Endothelial cell of umbilical vein (primary cell): Measurements from ENCODE around the gene ZBTB17. TPM values are rescaled to one million over a fixed set of nuclear protein-coding genes. Genes with fewer than 3 reads are reported as not detected.

Source experiments
- BruUV-seq: library from RNA; stranded (reverse); fragments of 400-500 nt; replicated peaks from 2 replicates; lab custom pipeline; 2021; lab: Mats Ljungman, UMichigan
- CTCF ChIA-PET: fragments of 300-600, 350-600 bp; sonication (Branson Sonifier 250); formaldehyde crosslinking; loops from one replicate; lab custom pipeline; 2021; ENCODE audit warnings: antibody characterized with exemption, inconsistent platforms; lab: Charles Lee
- POLR2A ChIA-PET: fragments of 300-600, 350-600 bp; sonication (Branson Sonifier 250); formaldehyde crosslinking; loops from one replicate; lab custom pipeline; 2021; ENCODE audit warnings: antibody characterized with exemption, inconsistent platforms; lab: Charles Lee
- DNase-seq: peaks from one replicate; pipeline ENCODE4 v3.0.0-alpha.2; 2011; ENCODE audit warnings: low read depth, low spot score
- FAIRE-seq: peaks from 2 replicates; lab custom pipeline; 2011; peaks lifted over from hg19 to GRCh38; lab: Jason Lieb, UNC
- H2AFZ ChIP-seq: 2 replicates; pipeline ENCODE4 v1.6.0; 2012; ENCODE audit warnings: low read depth, low read length, control low read depth, inconsistent platforms
- H3K27ac ChIP-seq: 2 replicates; pipeline ENCODE4 v1.5.1; 2011; ENCODE audit warnings: low read depth, mild to moderate bottlenecking, control low read depth, low read length, moderate library complexity; ENCODE audit not compliant: insufficient read depth
- H3K27me3 ChIP-seq, 2 experiments: 2 replicates each; pipeline versions ENCODE4 v1.6.0 to v1.6.1; 2011; ENCODE audit warnings: low read length in 2 of 2, mixed read lengths in 1 of 2; ENCODE audit not compliant: control insufficient read depth in 2 of 2, insufficient read depth in 2 of 2
- H3K36me3 ChIP-seq, 2 experiments: 2 replicates in 1 of 2; 3 replicates in 1 of 2; pipeline ENCODE4 v1.5.1; 2011; ENCODE audit warnings: low read length in 2 of 2, mild to moderate bottlenecking in 1 of 2, moderate library complexity in 1 of 2; ENCODE audit not compliant: control insufficient read depth in 2 of 2, insufficient read depth in 2 of 2; ENCODE audit errors: extremely low read depth in 1 of 2
- H3K4me1 ChIP-seq: 3 replicates; pipeline ENCODE4 v1.5.1; 2011; ENCODE audit warnings: mild to moderate bottlenecking, low read length; ENCODE audit not compliant: control insufficient read depth, insufficient read depth; ENCODE audit errors: extremely low read depth
- H3K4me2 ChIP-seq: 2 replicates; pipeline ENCODE4 v1.6.1; 2011; ENCODE audit warnings: low read length, control low read depth, mixed read lengths; ENCODE audit not compliant: insufficient read depth
- H3K4me3 ChIP-seq, 3 experiments: fragments of 200-600 bp in 1 of 3; sonication (generic), shearing (Covaris generic) in 1 of 3; replicated peaks in 1 of 3; 2 replicates each; pipeline ENCODE4 v1.5.1; 2011 to 2016; ENCODE audit warnings: control low read depth in 3 of 3, low read length in 3 of 3, mild to moderate bottlenecking in 2 of 3, inconsistent platforms in 1 of 3, low read depth in 1 of 3, moderate library complexity in 1 of 3; ENCODE audit not compliant: insufficient read depth in 1 of 3
- H3K79me2 ChIP-seq: 2 replicates; pipeline ENCODE4 v1.6.0; 2012; ENCODE audit warnings: low read length, inconsistent platforms; ENCODE audit not compliant: control insufficient read depth, insufficient read depth
- H3K9ac ChIP-seq: replicated peaks from 2 replicates; pipeline ENCODE3; 2011; ENCODE audit warnings: low read length, control low read depth; ENCODE audit not compliant: insufficient read depth; ENCODE audit errors: extremely low read depth
- H3K9me1 ChIP-seq: replicated peaks from 3 replicates; pipeline ENCODE4 v1.6.0; 2011; ENCODE audit warnings: mild to moderate bottlenecking, low read length; ENCODE audit not compliant: control insufficient read depth, insufficient read depth; ENCODE audit errors: extremely low read depth
- H3K9me3 ChIP-seq: replicated peaks from 2 replicates; pipeline ENCODE4 v1.5.1; 2012; ENCODE audit warnings: low read length, inconsistent platforms; ENCODE audit not compliant: control insufficient read depth, insufficient read depth
- H4K20me1 ChIP-seq: replicated peaks from 2 replicates; pipeline ENCODE3; 2011; ENCODE audit warnings: mild to moderate bottlenecking, low read length; ENCODE audit not compliant: control insufficient read depth, insufficient read depth; ENCODE audit errors: extremely low read depth
- CTCF ChIP-seq, 2 donors: IDR thresholded peaks; 1 replicate in 1 of 2; 2 replicates in 1 of 2; pipeline ENCODE4 v1.5.1; 2011; ENCODE audit warnings: low read length in 2 of 2, mild to moderate bottlenecking in 2 of 2, moderate library complexity in 2 of 2, control low read depth in 1 of 2, inconsistent platforms in 1 of 2, low read depth in 1 of 2; ENCODE audit not compliant: insufficient read depth in 1 of 2; ENCODE audit errors: extremely low read depth in 1 of 2
- EZH2 ChIP-seq: IDR thresholded peaks from 2 replicates; pipeline ENCODE4 v1.6.1; 2012; ENCODE audit warnings: borderline replicate concordance, low read depth, mild to moderate bottlenecking, moderate library complexity, low read length, inconsistent platforms; ENCODE audit not compliant: severe bottlenecking
- FOS ChIP-seq: IDR thresholded peaks from 2 replicates; pipeline ENCODE4 v1.6.1; 2011; ENCODE audit warnings: mild to moderate bottlenecking, low read length, moderate library complexity, borderline replicate concordance; ENCODE audit not compliant: insufficient read depth
- GATA2 ChIP-seq: IDR thresholded peaks from 2 replicates; pipeline ENCODE4 v1.7.0; 2011; ENCODE audit warnings: low read depth, mild to moderate bottlenecking, moderate library complexity, mixed read lengths, low read length; ENCODE audit not compliant: insufficient read length, insufficient read depth
- JUN ChIP-seq: IDR thresholded peaks from 2 replicates; pipeline ENCODE4 v1.6.1; 2011; ENCODE audit warnings: borderline replicate concordance, low read depth; ENCODE audit not compliant: insufficient read length, insufficient read depth
- MAX ChIP-seq: IDR thresholded peaks from 2 replicates; pipeline ENCODE4 v1.6.1; 2011; ENCODE audit not compliant: insufficient read depth, insufficient read length
- MYC ChIP-seq: IDR thresholded peaks from one replicate; pipeline ENCODE4 v1.6.1; 2011; ENCODE audit warnings: mild to moderate bottlenecking, low read depth, low read length
- POLR2A ChIP-seq: IDR thresholded peaks from 2 replicates; pipeline ENCODE4 v1.6.1; 2012; ENCODE audit warnings: low read depth, mild to moderate bottlenecking, control low read depth, low read length
- POLR2AphosphoS5 ChIP-seq: IDR thresholded peaks from 2 replicates; pipeline ENCODE4 v1.6.1; 2012; ENCODE audit warnings: low read depth, mild to moderate bottlenecking, control low read depth, low read length, moderate library complexity; ENCODE audit not compliant: insufficient read depth
- dilution Hi-C: fragments of 300-500 bp; cut with MboI; formaldehyde crosslinking; loops from one replicate; pipeline ENCODE4 v1.15.0; 2019; ENCODE audit warnings: low sequenced_read_pairs; ENCODE audit not compliant: extremely low pct_ligation_motif_present
- intact Hi-C: fragments of 100-400 bp; cut with micrococcal nuclease; formaldehyde crosslinking; loops from one replicate; pipeline ENCODE4 v1.10.0; 2022
- polyA plus RNA-seq, 4 experiments: library from polyadenylated mRNA; depleted of rRNA in 3 of 4; stranded (reverse) in 3 of 4; unstranded in 1 of 4; fragments of >200 nt; gene quantifications; 2 replicates each; pipeline versions ENCODE4 v1.2.1 to v1.2.3, GENCODE V29; 2011 to 2012; ENCODE audit warnings: missing spikeins in 1 of 4
- total RNA-seq: library from RNA; stranded (reverse); gene quantifications from 2 replicates; pipeline ENCODE4 v1.2.3, GENCODE V29; 2021

Gene ZBTB17
- total and polyA plus RNA-seq, 2 donors (not counting 3 experiments of a cell fraction or from before 2014, with no cell fraction given) = 43.9 to 72.7 TPM

GRCh38 chr1:15942661-15943327, 33.1 kb downstream of the ZBTB17 start:
- Histone ChIP-seq H2AFZ (no peak overlapping the region), H3K9me1 (no peaks in the 10 kb centered on the region), H3K4me2 (no peak overlapping the region), H3K27me3 (no peaks in the 10 kb centered on the region), H4K20me1 (no peaks in the 10 kb centered on the region), H3K4me1 (peaks cover 14% of the 10 kb centered on the region), H3K27ac (no peak overlapping the region), H3K79me2 (peaks cover 1% of the 10 kb centered on the region), H3K9ac (no peak overlapping the region), H3K4me3 (no peak overlapping the region), H3K9me3 (no peaks in the 10 kb centered on the region), H3K36me3 (peaks cover 21 to 57% of the 10 kb centered on the region in 2 experiments)
- ChIA-PET CTCF (interaction anchor here (0.5 to 1.8 kb wide), 2 partner anchors 127 to 151 kb away, joined by 3 to 5 read pairs; no protein-coding TSS in a partner anchor), POLR2A (no interaction called here)
- BruUV-seq = no TSS peak
- no peak for TF ChIP-seq FOS
- TF ChIP-seq JUN = no peak
- TF ChIP-seq POLR2AphosphoS5 = no peak
- TF ChIP-seq EZH2 = no peak
- no peak for TF ChIP-seq MAX
- TF ChIP-seq GATA2 = no peak
- no peak for TF ChIP-seq MYC
- no peak for TF ChIP-seq CTCF (IDR thresholded peaks at IDR 0.05; ENCODE audit: extremely low read depth in 1 of 2, insufficient read depth in 1 of 2, low read depth in 1 of 2, low read length in 2 of 2)
- TF ChIP-seq POLR2A = no peak
- FAIRE-seq (no peak), DNase-seq (no peak)
- intact Hi-C loops (no loop called here), dilution Hi-C loops (no loop called here)
